HepG2 (cell line): Measurements from ENCODE around the gene PRSS48. TPM values are rescaled to one million over a fixed set of nuclear protein-coding genes. Genes with fewer than 3 reads are reported as not detected.

ENCODE experiments used
- ATAC-seq: fragments of 200-7000 bp; cut with Tn5 transposase; 3 replicates; pipeline ENCODE4 v1.9.1; 2020; ENCODE audit warnings: mild to moderate bottlenecking, moderate library complexity
- BruUV-seq: library from RNA; stranded (reverse); fragments of 400-500 nt; replicated peaks from 2 replicates; lab custom pipeline; 2021; lab: Mats Ljungman, UMichigan
- CTCF ChIA-PET: fragments of 300-600 bp; formaldehyde crosslinking; extraction: SDS; loops from one replicate; lab custom pipeline; 2021; ENCODE audit warnings: low total read pairs, inconsistent platforms, low intra/inter-chr PET ratio; lab: Yijun Ruan, JAX
- POLR2A ChIA-PET: fragments of 350-600 bp; sonication (Branson Sonifier 250); formaldehyde crosslinking; loops from one replicate; lab custom pipeline; 2020; ENCODE audit warnings: antibody characterized with exemption, inconsistent platforms; lab: Yijun Ruan, JAX
- DNase-seq: peaks from one replicate; pipeline ENCODE4 v3.0.0-alpha.2; 2015; ENCODE audit warnings: low spot score
- FAIRE-seq: peaks from 3 replicates; lab custom pipeline; 2011; peaks lifted over from hg19 to GRCh38; lab: Jason Lieb, UNC
- H2AFZ ChIP-seq: one replicate; pipeline ENCODE4 v1.6.1; 2011; ENCODE audit warnings: low read length, inconsistent platforms
- H3K27ac ChIP-seq: fragments of 300-600 bp; 3 replicates; pipeline ENCODE4 v1.8.0; 2011; ENCODE audit warnings: mixed run types, mild to moderate bottlenecking, mixed read lengths, low read length, inconsistent platforms; ENCODE audit not compliant: insufficient read depth; ENCODE audit errors: extremely low read length
- H3K27me3 ChIP-seq, 2 experiments: fragments of 200-600 bp in 1 of 2; 2 replicates in 1 of 2; 3 replicates in 1 of 2; pipeline versions ENCODE4 v1.6.0 to v1.8.0; 2011; ENCODE audit warnings: low read length in 2 of 2, mild to moderate bottlenecking in 2 of 2, moderate library complexity in 2 of 2, inconsistent platforms in 1 of 2; ENCODE audit not compliant: insufficient read depth in 2 of 2, control insufficient read depth in 1 of 2
- H3K36me3 ChIP-seq, 2 experiments: fragments of 200-600 bp in 1 of 2; replicated peaks in 1 of 2; 2 replicates in 1 of 2; 3 replicates in 1 of 2; pipeline versions ENCODE4 v1.5.1 to v1.8.0; 2011; ENCODE audit warnings: low read length in 2 of 2, inconsistent platforms in 1 of 2; ENCODE audit not compliant: insufficient read depth in 2 of 2, control insufficient read depth in 1 of 2
- H3K4me1 ChIP-seq: 2 replicates; pipeline ENCODE4 v1.5.1; 2012; ENCODE audit warnings: low read length, inconsistent platforms; ENCODE audit not compliant: insufficient read depth
- H3K4me2 ChIP-seq: 2 replicates; pipeline ENCODE4 v1.6.0; 2011; ENCODE audit warnings: low read depth, low read length, inconsistent platforms
- H3K4me3 ChIP-seq, 3 experiments: fragments of 200-600 bp in 1 of 3; sonication (generic), shearing (Covaris generic) in 1 of 3; replicated peaks in 1 of 3; 2 replicates each; pipeline ENCODE4 v1.5.1; 2011 to 2016; ENCODE audit warnings: low read length in 3 of 3, inconsistent platforms in 2 of 3, low read depth in 2 of 3, mild to moderate bottlenecking in 2 of 3, control low read depth in 1 of 3, mixed read lengths in 1 of 3; ENCODE audit not compliant: insufficient read depth in 1 of 3
- H3K79me2 ChIP-seq: one replicate; pipeline ENCODE4 v1.6.1; 2011; ENCODE audit warnings: low read length, inconsistent platforms; ENCODE audit not compliant: insufficient read depth
- H3K9ac ChIP-seq: 2 replicates; pipeline ENCODE4 v1.6.0; 2011; ENCODE audit warnings: mild to moderate bottlenecking, low read depth, low read length, inconsistent platforms; ENCODE audit not compliant: insufficient read depth
- H3K9me3 ChIP-seq: 2 replicates; pipeline ENCODE4 v1.5.1; 2012; ENCODE audit warnings: mild to moderate bottlenecking, low read length
- H4K20me1 ChIP-seq: 2 replicates; pipeline ENCODE4 v1.6.0; 2011; ENCODE audit warnings: inconsistent platforms, mild to moderate bottlenecking, low read length, moderate library complexity; ENCODE audit not compliant: insufficient read depth
- ELK4 ChIP-seq: sonication (generic); formaldehyde crosslinking; IDR thresholded peaks from 2 replicates; pipeline ENCODE4 v1.9.0; 2021; ENCODE audit warnings: missing genetic modification reagents, borderline replicate concordance
- MAX ChIP-seq: IDR thresholded peaks from 2 replicates; pipeline ENCODE4 v1.6.1; 2012; ENCODE audit warnings: inconsistent platforms
- NCOA2 ChIP-seq: sonication (generic); formaldehyde crosslinking; IDR thresholded peaks from 2 replicates; pipeline ENCODE4 v1.8.0; 2022; ENCODE audit warnings: inconsistent platforms
- NR2C2 ChIP-seq: sonication (generic); formaldehyde crosslinking; IDR thresholded peaks from 2 replicates; pipeline ENCODE4 v1.4.0; 2020; ENCODE audit warnings: missing genetic modification reagents, mild to moderate bottlenecking, moderate library complexity, borderline replicate concordance
- REST ChIP-seq, 2 experiments: IDR thresholded peaks; 2 replicates each; pipeline ENCODE4 v1.6.1; 2011 to 2012; ENCODE audit warnings: low read length in 2 of 2, borderline replicate concordance in 1 of 2, low read depth in 1 of 2, mild to moderate bottlenecking in 1 of 2, moderate library complexity in 1 of 2
- SIX1 ChIP-seq: sonication (generic); formaldehyde crosslinking; IDR thresholded peaks from 2 replicates; pipeline ENCODE4 v1.4.0; 2020; ENCODE audit warnings: missing genetic modification reagents, borderline replicate concordance
- SUZ12 ChIP-seq: fragments of 150-350 bp; IDR thresholded peaks from 2 replicates; pipeline ENCODE4 v1.6.1; 2014; ENCODE audit warnings: low read depth, low read length
- TEAD2 ChIP-seq: sonication (generic); formaldehyde crosslinking; IDR thresholded peaks from 2 replicates; pipeline ENCODE4 v1.9.0; 2021; ENCODE audit warnings: missing genetic modification reagents
- YEATS2 ChIP-seq: sonication (generic); formaldehyde crosslinking; IDR thresholded peaks from 2 replicates; pipeline ENCODE4 v1.4.0; 2020; ENCODE audit warnings: missing genetic modification reagents, borderline replicate concordance
- ZNF224 ChIP-seq: sonication (generic); formaldehyde crosslinking; IDR thresholded peaks from 2 replicates; pipeline ENCODE4 v1.5.0; 2020; ENCODE audit warnings: mild to moderate bottlenecking, missing genetic modification reagents
- ZNF24 ChIP-seq: fragments of 450-650 bp; IDR thresholded peaks from 2 replicates; pipeline ENCODE4 v1.6.1; 2017; ENCODE audit warnings: antibody characterized with exemption, mild to moderate bottlenecking
- ZNF260 ChIP-seq: sonication (generic); formaldehyde crosslinking; IDR thresholded peaks from 2 replicates; pipeline ENCODE4 v1.4.0; 2020; ENCODE audit warnings: missing genetic modification reagents, low read depth, mild to moderate bottlenecking, borderline replicate concordance
- ZNF414 ChIP-seq: sonication (generic); formaldehyde crosslinking; IDR thresholded peaks from 2 replicates; pipeline ENCODE4 v1.5.0; 2020; ENCODE audit warnings: missing genetic modification reagents
- ZNF598 ChIP-seq: sonication (generic); formaldehyde crosslinking; IDR thresholded peaks from 2 replicates; pipeline ENCODE4 v1.5.1; 2020; ENCODE audit warnings: mild to moderate bottlenecking, missing genetic modification reagents, borderline replicate concordance
- WGBS: methylation state at CpG from one replicate; pipeline ENCODE4 v1.1.6; 2017; ENCODE audit warnings: low lambda C conversion rate; 5-methylcytosine and 5-hydroxymethylcytosine counted together
- in situ Hi-C: cut with HindIII; loops from 2 replicates; pipeline ENCODE4 v1.10.0; 2017; ENCODE audit warnings: low pct_unique_long_range_greater_than_20kb; ENCODE audit not compliant: extremely low pct_ligation_motif_present
- intact Hi-C: fragments of 100-400 bp; cut with micrococcal nuclease; formaldehyde crosslinking; loops from one replicate; pipeline ENCODE4 v1.10.0; 2022; ENCODE audit not compliant: unreplicated experiment
- polyA plus RNA-seq, 8 experiments: library from polyadenylated mRNA; depleted of rRNA in 3 of 8; stranded (reverse) in 7 of 8; unstranded in 1 of 8; fragments of >200 nt; fragmentation: Illumina TruSeq in 4 of 8; extraction: Trizol in 4 of 8; gene quantifications; 2 replicates each; pipeline versions ENCODE4 v1.2.1 to v1.2.3, GENCODE V29; 2011 to 2016; ENCODE audit warnings: low read depth in 4 of 8, missing spikeins in 1 of 8, mixed read lengths in 1 of 8; ENCODE audit not compliant: insufficient read depth in 1 of 8
- total RNA-seq, 5 experiments: library from RNA; depleted of rRNA; stranded (reverse); fragments of >200 nt; fragmentation: Illumina TruSeq; extraction: Trizol; gene quantifications; 2 replicates each; pipeline ENCODE4 v1.2.3, GENCODE V29; 2016; ENCODE audit warnings: low read depth in 1 of 5

PRSS48 gene
- total and polyA plus RNA-seq, 2 of the 13 experiments (the other 11 are each of a cell fraction or from before 2014, with no cell fraction given) = not detected

- H3K4me1 ChIP-seq = peaks cover 19% of the 10 kb centered on the region
- no peak for FAIRE-seq
- H3K9me3 ChIP-seq = no peaks in the 10 kb centered on the region
- H3K79me2 ChIP-seq = peaks cover 65% of the 10 kb centered on the region
- H3K27me3 ChIP-seq = no peaks in the 10 kb centered on the region
- TF ChIP-seq SUZ12 = no peak
- TF ChIP-seq ZNF260 (CRISPR knock-in tag) = no peak
- no peak for TF ChIP-seq ELK4 (CRISPR knock-in tag)
- no peak for TF ChIP-seq ZNF414
- no peak for TF ChIP-seq REST (IDR thresholded peaks at IDR 0.05; ENCODE audit: borderline replicate concordance in 1 of 2, low read depth in 1 of 2, low read length in 2 of 2)
- no peak for TF ChIP-seq NCOA2 (CRISPR knock-in tag)
- no peak for TF ChIP-seq YEATS2 (CRISPR knock-in tag)
- TF ChIP-seq MAX = no peak
- no peak for TF ChIP-seq TEAD2 (CRISPR knock-in tag)
- TF ChIP-seq ZNF224 (CRISPR knock-in tag) = no peak
- no peak for TF ChIP-seq SIX1 (CRISPR knock-in tag)
- TF ChIP-seq ZNF24 = no peak
- no peak for TF ChIP-seq ZNF598 (CRISPR knock-in tag)
- TF ChIP-seq NR2C2 (CRISPR knock-in tag) = no peak
- no peak overlapping the region for H3K9ac ChIP-seq
- CTCF ChIA-PET = no interaction called here
- no peak overlapping the region for H3K4me2 ChIP-seq
- peaks cover 4% of the 10 kb centered on the region for H4K20me1 ChIP-seq
- no peak overlapping the region for H3K4me3 ChIP-seq
- H2AFZ ChIP-seq = no peak overlapping the region
- H3K36me3 ChIP-seq = peaks cover 0 to 9% of the 10 kb centered on the region in 2 experiments; a peak in 1 of 5 replicates
- in situ Hi-C loops = no loop called here
- POLR2A ChIA-PET = interaction anchor here (2.0 kb wide), 1 partner anchor 83 kb away, joined by 6 read pairs; the partner anchor contains the start of gene SH3D19
- intact Hi-C loops = no loop called here
- no peak for DNase-seq
- no peak for ATAC-seq
- BruUV-seq = no TSS peak
- WGBS = 100% methylated on average over 2 of the region's 2 CpGs
- no peak overlapping the region for H3K27ac ChIP-seq
Observed at GRCh38 chr4:151242305-151242704, 34.7 kb upstream of the PRSS48 start.
